Endothelial cell of umbilical vein (primary cell): ENCODE data around the gene NLRP8. TPM values are rescaled to one million over a fixed set of nuclear protein-coding genes. Genes with fewer than 3 reads are reported as not detected.

ENCODE experiments used
- BruUV-seq: library from RNA; stranded (reverse); fragments of 400-500 nt; replicated peaks from 2 replicates; lab custom pipeline; 2021; lab: Mats Ljungman, UMichigan
- CTCF ChIA-PET: fragments of 300-600, 350-600 bp; sonication (Branson Sonifier 250); formaldehyde crosslinking; loops from one replicate; lab custom pipeline; 2021; ENCODE audit warnings: antibody characterized with exemption, inconsistent platforms; lab: Charles Lee
- POLR2A ChIA-PET: fragments of 300-600, 350-600 bp; sonication (Branson Sonifier 250); formaldehyde crosslinking; loops from one replicate; lab custom pipeline; 2021; ENCODE audit warnings: antibody characterized with exemption, inconsistent platforms; lab: Charles Lee
- DNase-seq: peaks from one replicate; pipeline ENCODE4 v3.0.0-alpha.2; 2011; ENCODE audit warnings: low read depth, low spot score
- FAIRE-seq: peaks from 2 replicates; lab custom pipeline; 2011; peaks lifted over from hg19 to GRCh38; lab: Jason Lieb, UNC
- H2AFZ ChIP-seq: 2 replicates; pipeline ENCODE4 v1.6.0; 2012; ENCODE audit warnings: low read depth, low read length, control low read depth, inconsistent platforms
- H3K27ac ChIP-seq: 2 replicates; pipeline ENCODE4 v1.5.1; 2011; ENCODE audit warnings: low read depth, mild to moderate bottlenecking, control low read depth, low read length, moderate library complexity; ENCODE audit not compliant: insufficient read depth
- H3K27me3 ChIP-seq, 2 experiments: 2 replicates each; pipeline versions ENCODE4 v1.6.0 to v1.6.1; 2011; ENCODE audit warnings: low read length in 2 of 2, mixed read lengths in 1 of 2; ENCODE audit not compliant: control insufficient read depth in 2 of 2, insufficient read depth in 2 of 2
- H3K36me3 ChIP-seq, 2 experiments: 2 replicates in 1 of 2; 3 replicates in 1 of 2; pipeline ENCODE4 v1.5.1; 2011; ENCODE audit warnings: low read length in 2 of 2, mild to moderate bottlenecking in 1 of 2, moderate library complexity in 1 of 2; ENCODE audit not compliant: control insufficient read depth in 2 of 2, insufficient read depth in 2 of 2; ENCODE audit errors: extremely low read depth in 1 of 2
- H3K4me1 ChIP-seq: 3 replicates; pipeline ENCODE4 v1.5.1; 2011; ENCODE audit warnings: mild to moderate bottlenecking, low read length; ENCODE audit not compliant: control insufficient read depth, insufficient read depth; ENCODE audit errors: extremely low read depth
- H3K4me2 ChIP-seq: 2 replicates; pipeline ENCODE4 v1.6.1; 2011; ENCODE audit warnings: low read length, control low read depth, mixed read lengths; ENCODE audit not compliant: insufficient read depth
- H3K4me3 ChIP-seq, 3 experiments: fragments of 200-600 bp in 1 of 3; sonication (generic), shearing (Covaris generic) in 1 of 3; replicated peaks in 1 of 3; 2 replicates each; pipeline ENCODE4 v1.5.1; 2011 to 2016; ENCODE audit warnings: control low read depth in 3 of 3, low read length in 3 of 3, mild to moderate bottlenecking in 2 of 3, inconsistent platforms in 1 of 3, low read depth in 1 of 3, moderate library complexity in 1 of 3; ENCODE audit not compliant: insufficient read depth in 1 of 3
- H3K79me2 ChIP-seq: 2 replicates; pipeline ENCODE4 v1.6.0; 2012; ENCODE audit warnings: low read length, inconsistent platforms; ENCODE audit not compliant: control insufficient read depth, insufficient read depth
- H3K9ac ChIP-seq: replicated peaks from 2 replicates; pipeline ENCODE3; 2011; ENCODE audit warnings: low read length, control low read depth; ENCODE audit not compliant: insufficient read depth; ENCODE audit errors: extremely low read depth
- H3K9me1 ChIP-seq: replicated peaks from 3 replicates; pipeline ENCODE4 v1.6.0; 2011; ENCODE audit warnings: mild to moderate bottlenecking, low read length; ENCODE audit not compliant: control insufficient read depth, insufficient read depth; ENCODE audit errors: extremely low read depth
- H3K9me3 ChIP-seq: replicated peaks from 2 replicates; pipeline ENCODE4 v1.5.1; 2012; ENCODE audit warnings: low read length, inconsistent platforms; ENCODE audit not compliant: control insufficient read depth, insufficient read depth
- H4K20me1 ChIP-seq: replicated peaks from 2 replicates; pipeline ENCODE3; 2011; ENCODE audit warnings: mild to moderate bottlenecking, low read length; ENCODE audit not compliant: control insufficient read depth, insufficient read depth; ENCODE audit errors: extremely low read depth
- CTCF ChIP-seq, 2 donors: IDR thresholded peaks; 1 replicate in 1 of 2; 2 replicates in 1 of 2; pipeline ENCODE4 v1.5.1; 2011; ENCODE audit warnings: low read length in 2 of 2, mild to moderate bottlenecking in 2 of 2, moderate library complexity in 2 of 2, control low read depth in 1 of 2, inconsistent platforms in 1 of 2, low read depth in 1 of 2; ENCODE audit not compliant: insufficient read depth in 1 of 2; ENCODE audit errors: extremely low read depth in 1 of 2
- EZH2 ChIP-seq: IDR thresholded peaks from 2 replicates; pipeline ENCODE4 v1.6.1; 2012; ENCODE audit warnings: borderline replicate concordance, low read depth, mild to moderate bottlenecking, moderate library complexity, low read length, inconsistent platforms; ENCODE audit not compliant: severe bottlenecking
- FOS ChIP-seq: IDR thresholded peaks from 2 replicates; pipeline ENCODE4 v1.6.1; 2011; ENCODE audit warnings: mild to moderate bottlenecking, low read length, moderate library complexity, borderline replicate concordance; ENCODE audit not compliant: insufficient read depth
- GATA2 ChIP-seq: IDR thresholded peaks from 2 replicates; pipeline ENCODE4 v1.7.0; 2011; ENCODE audit warnings: low read depth, mild to moderate bottlenecking, moderate library complexity, mixed read lengths, low read length; ENCODE audit not compliant: insufficient read length, insufficient read depth
- JUN ChIP-seq: IDR thresholded peaks from 2 replicates; pipeline ENCODE4 v1.6.1; 2011; ENCODE audit warnings: borderline replicate concordance, low read depth; ENCODE audit not compliant: insufficient read length, insufficient read depth
- MAX ChIP-seq: IDR thresholded peaks from 2 replicates; pipeline ENCODE4 v1.6.1; 2011; ENCODE audit not compliant: insufficient read depth, insufficient read length
- MYC ChIP-seq: IDR thresholded peaks from one replicate; pipeline ENCODE4 v1.6.1; 2011; ENCODE audit warnings: mild to moderate bottlenecking, low read depth, low read length
- POLR2A ChIP-seq: IDR thresholded peaks from 2 replicates; pipeline ENCODE4 v1.6.1; 2012; ENCODE audit warnings: low read depth, mild to moderate bottlenecking, control low read depth, low read length
- POLR2AphosphoS5 ChIP-seq: IDR thresholded peaks from 2 replicates; pipeline ENCODE4 v1.6.1; 2012; ENCODE audit warnings: low read depth, mild to moderate bottlenecking, control low read depth, low read length, moderate library complexity; ENCODE audit not compliant: insufficient read depth
- dilution Hi-C: fragments of 300-500 bp; cut with MboI; formaldehyde crosslinking; loops from one replicate; pipeline ENCODE4 v1.15.0; 2019; ENCODE audit warnings: low sequenced_read_pairs; ENCODE audit not compliant: extremely low pct_ligation_motif_present
- intact Hi-C: fragments of 100-400 bp; cut with micrococcal nuclease; formaldehyde crosslinking; loops from one replicate; pipeline ENCODE4 v1.10.0; 2022
- polyA plus RNA-seq, 4 experiments: library from polyadenylated mRNA; depleted of rRNA in 3 of 4; stranded (reverse) in 3 of 4; unstranded in 1 of 4; fragments of >200 nt; gene quantifications; 2 replicates each; pipeline versions ENCODE4 v1.2.1 to v1.2.3, GENCODE V29; 2011 to 2012; ENCODE audit warnings: missing spikeins in 1 of 4
- total RNA-seq: library from RNA; stranded (reverse); gene quantifications from 2 replicates; pipeline ENCODE4 v1.2.3, GENCODE V29; 2021

NLRP8 gene
- total and polyA plus RNA-seq, 2 donors (not counting 3 experiments of a cell fraction or from before 2014, with no cell fraction given) = not detected

- Histone ChIP-seq H3K4me1 (no peaks in the 10 kb centered on the region), H3K4me2 (no peak within 1 kb of the TSS), H3K9me1 (no peaks in the 10 kb centered on the region), H3K27me3 (no peaks in the 10 kb centered on the region), H3K9me3 (peaks cover 3% of the 10 kb centered on the region), H3K36me3 (no peaks in the 10 kb centered on the region), H3K9ac (no peak within 1 kb of the TSS), H2AFZ (no peak within 1 kb of the TSS), H3K79me2 (no peaks in the 10 kb centered on the region), H3K27ac (no peak within 1 kb of the TSS), H3K4me3 (no peak within 1 kb of the TSS), H4K20me1 (no peaks in the 10 kb centered on the region)
- no peak for DNase-seq
- FAIRE-seq = no peak
- dilution Hi-C loops = no loop called here
- BruUV-seq = no TSS peak
- CTCF ChIA-PET = no interaction called here
- POLR2A ChIA-PET = no interaction called here
- no peak for TF ChIP-seq MYC
- no peak for TF ChIP-seq FOS
- intact Hi-C loops = no loop called here
These were observed 15.7 kb upstream of the NLRP8 start, which contains the start of gene NLRP13 for GRCh38 chr19:55931936-55932386. NLRP13 (minus strand) TSS chr19:55932336; CDS start chr19:55932311, 25 bp downstream.

GRCh38 chr19:55935206-55935605 is 12.4 kb upstream of the NLRP8 start:
- Histone ChIP-seq H3K4me2 (no peak overlapping the region), H3K9me1 (no peaks in the 10 kb centered on the region), H3K4me3 (no peak overlapping the region), H3K79me2 (no peaks in the 10 kb centered on the region), H3K4me1 (no peaks in the 10 kb centered on the region), H3K9me3 (peaks cover 4% of the 10 kb centered on the region), H3K27ac (no peak overlapping the region), H3K27me3 (no peaks in the 10 kb centered on the region), H3K36me3 (no peaks in the 10 kb centered on the region), H4K20me1 (no peaks in the 10 kb centered on the region), H3K9ac (no peak overlapping the region), H2AFZ (no peak overlapping the region)
- POLR2A ChIA-PET = no interaction called here
- CTCF ChIA-PET = no interaction called here
- intact Hi-C loops (no loop called here), dilution Hi-C loops (no loop called here)
- FAIRE-seq = no peak
- no peak for TF ChIP-seq JUN
- no peak for TF ChIP-seq FOS
- no peak for TF ChIP-seq GATA2
- no peak for TF ChIP-seq POLR2AphosphoS5
- no peak for TF ChIP-seq POLR2A
- no peak for TF ChIP-seq EZH2
- no peak for TF ChIP-seq CTCF (IDR thresholded peaks at IDR 0.05; ENCODE audit: extremely low read depth in 1 of 2, insufficient read depth in 1 of 2, low read depth in 1 of 2, low read length in 2 of 2)
- TF ChIP-seq MAX = no peak
- TF ChIP-seq MYC = no peak
- BruUV-seq = no TSS peak
- DNase-seq = no peak
